ENCODE data around the gene DEAF1. TPM values are rescaled to one million over a fixed set of nuclear protein-coding genes. Genes with fewer than 3 reads are reported as not detected.

DEAF1 gene
- total RNA-seq, 4 donors from 2014 or later: 61.8 to 103 (median 87.6) TPM

GRCh38 chr11:733072-733471 lies 38.0 kb upstream of the DEAF1 start:
- Histone ChIP-seq H3K9me3 (no peaks in the 10 kb centered on the region), H3K4me1 (peaks cover 0 to 5% of the 10 kb centered on the region in 2 donors), H3K4me3 (replicated peaks in 1 of 3) (no peak overlapping the region), H3K27me3 (no peaks in the 10 kb centered on the region), H3K27ac (no peak overlapping the region), H3K36me3 (no peaks in the 10 kb centered on the region)
- 75 to 82% methylated on average over 12 to 20 of the region's 20 CpGs for whole genome bisulfite sequencing, 2 donors
- intact Hi-C loops (cut with DNase I): no loop called here
- no peak for TF ChIP-seq POLR2A (IDR thresholded peaks at IDR 0.05)
- TF ChIP-seq CTCF (IDR thresholded peaks at IDR 0.05): no peak
- no peak for DNase-seq

GRCh38 chr11:729492-730074 lies 34.6 kb upstream of the DEAF1 start:
- TF ChIP-seq POLR2A (IDR thresholded peaks at IDR 0.05) (no peak), CTCF (IDR thresholded peaks at IDR 0.05) (no peak)
- no peak for DNase-seq
- intact Hi-C loops (cut with DNase I): loop anchor here (5.0 to 10.0 kb wide), 2 partner anchors 65 to 177 kb away; no protein-coding TSS in a partner anchor
- no peak overlapping the region for H3K27ac ChIP-seq
- no peaks in the 10 kb centered on the region for H3K9me3 ChIP-seq
- 40 to 44% methylated on average over 16 to 17 of the region's 17 CpGs for WGBS, 2 donors
- no peak overlapping the region for H3K4me3 ChIP-seq (replicated peaks in 1 of 3)
- peaks cover 23 to 34% of the 10 kb centered on the region in 2 donors for H3K4me1 ChIP-seq
- H3K27me3 ChIP-seq: no peaks in the 10 kb centered on the region
- no peaks in the 10 kb centered on the region for H3K36me3 ChIP-seq

GRCh38 chr11:728901-729491 lies 34.0 kb upstream of the DEAF1 start:
- intact Hi-C loops (cut with DNase I): loop anchor here (5.0 to 10.0 kb wide), 2 partner anchors 64 to 177 kb away; no protein-coding TSS in a partner anchor
- H3K36me3 ChIP-seq: no peaks in the 10 kb centered on the region
- H3K4me1 ChIP-seq: peaks cover 23 to 34% of the 10 kb centered on the region in 2 donors
- DNase-seq: no peak
- H3K27ac ChIP-seq: peak overlapping the region in 1 of 3 donors; percentile 80
- H3K4me3 ChIP-seq (replicated peaks in 1 of 3): no peak overlapping the region
- 76 to 80% methylated on average over 1 to 15 of the region's 15 CpGs for WGBS, 2 donors
- H3K9me3 ChIP-seq: no peaks in the 10 kb centered on the region
- TF ChIP-seq CTCF (IDR thresholded peaks at IDR 0.05) (no peak), POLR2A (IDR thresholded peaks at IDR 0.05) (no peak)
- H3K27me3 ChIP-seq: no peaks in the 10 kb centered on the region

GRCh38 chr11:727859-728748 lies 33.1 kb upstream of the DEAF1 start:
- H3K27ac ChIP-seq: peak overlapping the region; percentile 68 to 80 (median 75)
- intact Hi-C loops (cut with DNase I): loop anchor here (5.0 to 10.0 kb wide), 2 partner anchors 63 to 176 kb away; no protein-coding TSS in a partner anchor
- peak in 1 of 2 donors; percentile 56 for TF ChIP-seq POLR2A (IDR thresholded peaks at IDR 0.05)
- TF ChIP-seq CTCF (IDR thresholded peaks at IDR 0.05): peak; percentile 96 to 100 (median 99)
- no peaks in the 10 kb centered on the region for H3K27me3 ChIP-seq
- H3K9me3 ChIP-seq: no peaks in the 10 kb centered on the region
- DNase-seq: peak; percentile 97
- no peak overlapping the region for H3K4me3 ChIP-seq (replicated peaks in 1 of 3)
- H3K36me3 ChIP-seq: no peaks in the 10 kb centered on the region
- WGBS, 2 donors: 18 to 59% methylated on average over 9 to 12 of the region's 31 CpGs
- H3K4me1 ChIP-seq: peaks cover 23 to 34% of the 10 kb centered on the region in 2 donors
